ENCODE data around the gene ASF1B. TPM values are rescaled to one million over a fixed set of nuclear protein-coding genes. Genes with fewer than 3 reads are reported as not detected.

ASF1B gene
- total RNA-seq, 1 experiment from 2014 or later = 67.4 TPM

Other genes starting within 250 kb of the ASF1B start
- 13.7 and 13.9 TPM in 2 replicates for gene BRME1, start 230.5 kb downstream of the ASF1B start, total RNA-seq (2021)
- gene CC2D1A, start 230.4 kb downstream of the ASF1B start, total RNA-seq (2021) = 55.1 and 55.8 TPM in 2 replicates
- gene PODNL1, start 198.2 kb downstream of the ASF1B start, total RNA-seq (2021) = 3.2 and 6.4 TPM in 2 replicates
- 31.7 and 35.3 TPM in 2 replicates for gene DCAF15, start 184.1 kb downstream of the ASF1B start, total RNA-seq (2021)
- 20.6 and 25.5 TPM in 2 replicates for gene RFX1, start 130.3 kb downstream of the ASF1B start, total RNA-seq (2021)
- not detected in 2 replicates for gene RLN3, start 108.4 kb downstream of the ASF1B start, total RNA-seq (2021)
- gene IL27RA, start 104.8 kb downstream of the ASF1B start, total RNA-seq (2021) = 7.8 and 11.9 TPM in 2 replicates
- 25.0 and 28.8 TPM in 2 replicates for gene PALM3, start 74.5 kb downstream of the ASF1B start, total RNA-seq (2021)
- gene MISP3, start 63.8 kb downstream of the ASF1B start, total RNA-seq (2021) = 6.7 and 10.5 TPM in 2 replicates
- not detected in 2 replicates for gene C19orf67, start 50.8 kb downstream of the ASF1B start, total RNA-seq (2021)
- gene SAMD1, start 45.8 kb downstream of the ASF1B start, total RNA-seq (2021) = 50.3 and 54.7 TPM in 2 replicates
- 62.0 and 82.8 TPM in 2 replicates for gene PRKACA, start 18.8 kb downstream of the ASF1B start, total RNA-seq (2021)
- gene ADGRL1, start 69.6 kb upstream of the ASF1B start, total RNA-seq (2021) = 28.5 and 31.5 TPM in 2 replicates
- gene ADGRE5, start 244.9 kb upstream of the ASF1B start, total RNA-seq (2021) = 61.1 and 68.2 TPM in 2 replicates